Calu3 (cell line): ENCODE data around the gene TACO1. TPM values are rescaled to one million over a fixed set of nuclear protein-coding genes. Genes with fewer than 3 reads are reported as not detected.

ENCODE experiments used
- BruUV-seq: library from RNA; stranded (reverse); fragments of 400-500 nt; replicated peaks from 2 replicates; lab custom pipeline; 2021; lab: Mats Ljungman, UMichigan
- CTCF ChIA-PET: fragments of 300-600 bp; sonication (Branson Sonifier 250); formaldehyde crosslinking; loops from one replicate; lab custom pipeline; 2022; ENCODE audit warnings: antibody characterized with exemption; lab: Charles Lee
- DNase-seq: peaks from one replicate; pipeline ENCODE4 v3.0.0; 2022
- H3K27ac Mint-ChIP-seq: one replicate; pipeline ENCODE4 v1.8.0; 2022; ENCODE audit warnings: mixed read lengths; ENCODE audit not compliant: unreplicated experiment
- H3K27me3 Mint-ChIP-seq: one replicate; pipeline ENCODE4 v1.8.0; 2022; ENCODE audit warnings: mixed read lengths; ENCODE audit not compliant: unreplicated experiment
- H3K36me3 Mint-ChIP-seq: one replicate; pipeline ENCODE4 v1.8.0; 2022; ENCODE audit warnings: mild to moderate bottlenecking, moderate library complexity, mixed read lengths; ENCODE audit not compliant: insufficient read depth, unreplicated experiment
- H3K4me1 Mint-ChIP-seq: one replicate; pipeline ENCODE4 v1.8.0; 2022; ENCODE audit warnings: mild to moderate bottlenecking, low read depth, mixed read lengths; ENCODE audit not compliant: unreplicated experiment
- H3K4me3 Mint-ChIP-seq: one replicate; pipeline ENCODE4 v1.8.0; 2022; ENCODE audit warnings: mild to moderate bottlenecking, low read depth, moderate library complexity, mixed read lengths; ENCODE audit not compliant: unreplicated experiment
- H3K9me3 Mint-ChIP-seq: one replicate; pipeline ENCODE4 v1.8.0; 2022; ENCODE audit warnings: low read depth, mixed read lengths; ENCODE audit not compliant: unreplicated experiment
- CTCF ChIP-seq: fragments of 200-600 bp; IDR thresholded peaks from one replicate; pipeline ENCODE4 v1.8.0; 2022; ENCODE audit warnings: antibody characterized with exemption; ENCODE audit not compliant: unreplicated experiment
- intact Hi-C: fragments of 100-400 bp; cut with micrococcal nuclease; formaldehyde crosslinking; loops from one replicate; pipeline ENCODE4 v1.10.0; 2022; ENCODE audit not compliant: unreplicated experiment
- total RNA-seq: library from RNA; stranded (reverse); gene quantifications from 2 replicates; pipeline ENCODE4 v1.2.3, GENCODE V29; 2022

Gene TACO1
- total RNA-seq, 1 experiment from 2014 or later, result 14.1 TPM

DNA sequence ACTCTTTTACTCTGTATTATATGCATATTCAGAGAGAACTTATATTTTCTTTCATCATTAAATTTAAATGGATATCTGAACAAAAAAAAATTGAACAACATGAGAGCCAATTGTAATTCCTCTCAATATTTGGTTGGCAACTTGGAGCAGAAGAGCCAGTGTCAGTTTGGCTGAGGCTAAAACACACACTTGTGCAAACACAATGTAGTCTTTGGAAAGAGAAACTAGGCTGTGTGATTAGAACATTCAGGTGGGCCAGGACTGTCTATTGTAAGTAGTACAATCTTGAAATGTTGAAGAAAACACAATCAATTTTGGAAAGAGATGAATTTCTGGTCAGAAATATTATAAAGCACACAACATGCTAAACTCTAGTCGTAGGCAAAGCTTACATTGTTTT is 33.5 kb upstream of the TACO1 start:
- CTCF ChIA-PET, result no interaction called here
- H3K4me3 Mint-ChIP-seq, result no peak overlapping the region
- H3K27me3 Mint-ChIP-seq, result no peaks in the 10 kb centered on the region
- TF ChIP-seq CTCF, result no peak
- no peaks in the 10 kb centered on the region for H3K36me3 Mint-ChIP-seq
- no peak overlapping the region for H3K27ac Mint-ChIP-seq
- intact Hi-C loops, result no loop called here
- DNase-seq, result no peak
- no peaks in the 10 kb centered on the region for H3K9me3 Mint-ChIP-seq
- no peaks in the 10 kb centered on the region for H3K4me1 Mint-ChIP-seq
- BruUV-seq, result no TSS peak

GRCh38 chr17:63568563-63568962 is 32.1 kb upstream of the TACO1 start:
- CTCF ChIA-PET, result interaction anchor here (0.6 kb wide), 1 partner anchor 10 kb away, joined by 3 read pairs; no protein-coding TSS in a partner anchor
- no peak overlapping the region for H3K27ac Mint-ChIP-seq

GRCh38 chr17:63571632-63572310 is 28.9 kb upstream of the TACO1 start:
- TF ChIP-seq CTCF, result no peak
- no peak overlapping the region for H3K4me3 Mint-ChIP-seq
- H3K36me3 Mint-ChIP-seq, result no peaks in the 10 kb centered on the region
- CTCF ChIA-PET, result no interaction called here
- H3K4me1 Mint-ChIP-seq, result no peaks in the 10 kb centered on the region
- DNase-seq, result no peak
- intact Hi-C loops, result no loop called here
- H3K27me3 Mint-ChIP-seq, result no peaks in the 10 kb centered on the region
- no TSS peak for BruUV-seq
- H3K27ac Mint-ChIP-seq, result no peak overlapping the region
- H3K9me3 Mint-ChIP-seq, result no peaks in the 10 kb centered on the region

More at GRCh38 chr17:63568563-63568962, 32.1 kb upstream of the TACO1 start:
- H3K36me3 Mint-ChIP-seq, result no peaks in the 10 kb centered on the region
- no peaks in the 10 kb centered on the region for H3K9me3 Mint-ChIP-seq
- BruUV-seq, result no TSS peak
- H3K4me3 Mint-ChIP-seq, result no peak overlapping the region
- no peaks in the 10 kb centered on the region for H3K27me3 Mint-ChIP-seq
- no peaks in the 10 kb centered on the region for H3K4me1 Mint-ChIP-seq
- no peak for DNase-seq
- intact Hi-C loops, result no loop called here
- TF ChIP-seq CTCF, result no peak

- TF ChIP-seq CTCF, result no peak
- Mint-ChIP-seq H3K9me3 (no peaks in the 10 kb centered on the region), H3K4me1 (no peaks in the 10 kb centered on the region), H3K36me3 (no peaks in the 10 kb centered on the region), H3K4me3 (no peak overlapping the region), H3K27ac (no peak overlapping the region), H3K27me3 (no peaks in the 10 kb centered on the region)
- CTCF ChIA-PET, result interaction anchor here (1.1 kb wide), 1 partner anchor 148 kb away, joined by 3 read pairs; no protein-coding TSS in a partner anchor
- BruUV-seq, result no TSS peak
- intact Hi-C loops, result no loop called here
- DNase-seq, result no peak
These were observed 27.1 kb upstream of the TACO1 start for GRCh38 chr17:63573634-63574033.
